T-helper 2 cell (primary cell): ENCODE measurements around the gene PTPRN2.
A peak's percentile ranks its signal among the peaks of the same experiment; 100 is the strongest.

Source experiments
- DNase-seq, 5 experiments: peaks; one replicate each; pipeline versions ENCODE4 v3.0.0 to v3.0.0-alpha.2; 2012 to 2022

Gene PTPRN2

DNA sequence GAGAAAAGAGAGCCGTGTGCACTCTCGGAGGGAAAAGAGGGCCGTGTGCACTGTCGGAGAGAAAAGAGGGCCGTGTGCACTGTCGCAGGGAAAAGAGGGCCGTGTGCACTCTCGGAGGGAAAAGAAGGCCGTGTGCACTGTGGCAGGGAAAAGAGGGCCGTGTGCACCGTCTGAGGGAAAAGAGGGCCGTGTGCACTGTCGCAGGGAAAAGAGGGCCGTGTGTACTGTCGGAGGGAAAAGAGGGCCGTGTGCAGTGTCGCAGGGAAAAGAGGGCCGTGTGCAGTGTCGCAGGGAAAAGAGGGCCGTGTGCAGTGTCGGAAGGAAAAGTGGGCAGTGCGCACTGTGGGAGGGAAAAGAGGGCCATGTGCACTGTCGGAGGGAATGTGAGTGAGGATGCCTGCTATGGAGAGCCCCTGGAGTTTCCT, 1062.1 kb downstream of the PTPRN2 start:
- no peak for DNase-seq

DNA sequence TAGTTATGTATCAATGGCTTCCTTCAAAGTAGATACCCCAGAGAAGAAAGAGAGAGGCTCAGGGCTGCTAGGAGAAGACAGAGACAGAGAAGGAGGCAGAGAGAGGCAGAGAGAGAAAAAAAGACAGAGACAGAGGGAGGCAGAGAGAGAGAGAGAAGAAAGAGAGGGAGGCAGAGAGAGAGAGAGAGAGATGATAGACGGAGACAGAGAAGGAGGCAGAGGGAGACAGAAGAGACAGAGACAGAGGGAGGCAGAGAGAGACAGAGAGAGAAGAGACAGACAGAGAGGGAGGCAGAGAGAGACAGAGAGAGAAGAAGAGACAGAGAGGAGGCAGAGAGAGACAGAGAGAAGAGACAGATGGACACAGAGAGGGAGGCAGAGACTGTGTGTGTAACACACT, 1062.9 kb downstream of the PTPRN2 start:
- DNase-seq: no peak

GRCh38 chr7:157523766-157524421, 1063.7 kb downstream of the PTPRN2 start:
- DNase-seq: no peak

GRCh38 chr7:157523371-157523765, 1064.3 kb downstream of the PTPRN2 start:
- no peak for DNase-seq

GRCh38 chr7:157522954-157523353, 1064.7 kb downstream of the PTPRN2 start:
- DNase-seq: no peak

DNA sequence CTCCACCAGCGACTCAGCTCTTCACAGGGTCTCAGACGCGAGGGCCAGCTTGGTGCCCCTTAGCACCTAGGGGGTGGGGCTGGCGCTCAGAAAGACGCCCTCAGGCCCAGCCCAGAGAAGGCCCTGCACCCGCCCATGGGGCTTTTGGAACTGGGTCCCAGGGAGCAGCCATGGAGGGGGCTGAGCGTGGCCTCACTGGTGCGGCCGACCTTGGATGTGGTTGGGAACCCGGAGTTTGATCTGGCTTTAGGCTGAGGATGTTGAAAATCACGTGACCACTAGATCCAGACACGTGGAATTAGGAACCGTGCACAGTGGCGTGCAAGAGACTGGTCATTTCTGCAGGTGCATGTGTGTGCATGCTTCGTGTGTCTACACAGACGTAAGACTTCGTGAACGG, 1065.4 kb downstream of the PTPRN2 start:
- DNase-seq: no peak

DNA sequence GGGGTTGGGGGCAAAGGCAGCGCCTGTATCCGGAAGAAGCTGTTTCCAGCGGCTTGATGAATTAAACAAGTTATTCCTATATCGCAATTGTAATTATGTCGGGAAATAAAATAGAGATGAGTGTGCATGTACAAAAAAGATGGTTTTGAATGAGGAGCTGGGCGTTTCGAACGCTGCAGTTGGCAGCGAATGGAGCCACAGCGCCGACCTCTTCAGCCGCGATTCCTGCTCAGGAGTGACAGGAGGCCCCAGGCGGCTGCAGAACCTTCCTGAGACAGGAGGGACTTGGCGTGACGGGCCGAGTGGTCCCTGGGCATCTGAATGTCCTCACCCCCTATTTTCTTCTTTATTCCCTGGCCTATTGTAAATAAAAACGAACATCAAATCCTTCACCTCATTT, 1065.9 kb downstream of the PTPRN2 start:
- DNase-seq: no peak

- DNase-seq: no peak
These were observed 1066.4 kb downstream of the PTPRN2 start for GRCh38 chr7:157521061-157521731.

DNA sequence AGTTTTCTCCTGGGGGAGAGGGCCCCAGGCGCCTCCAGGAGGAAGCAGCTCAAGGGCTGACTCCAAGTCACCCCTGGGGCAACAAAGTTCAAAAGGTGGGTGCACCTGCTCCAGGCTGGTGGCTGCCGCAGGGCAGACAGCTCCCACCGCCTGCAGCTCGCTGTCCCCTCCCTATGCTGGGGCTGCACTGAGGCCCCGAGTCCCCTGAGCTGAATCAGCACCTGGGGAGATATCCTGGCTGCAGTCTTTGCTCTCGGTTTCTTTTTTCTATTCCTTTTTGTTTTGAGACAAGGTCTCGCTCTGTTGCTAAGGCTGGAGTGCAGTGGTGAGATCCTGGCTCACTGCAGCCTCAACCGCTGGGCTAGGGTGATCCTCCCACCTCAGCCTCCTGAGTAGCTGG, 1067.4 kb downstream of the PTPRN2 start:
- DNase-seq: no peak

- no peak for DNase-seq
These were observed 1067.8 kb downstream of the PTPRN2 start for GRCh38 chr7:157519798-157520244.

- DNase-seq: no peak
These were observed 1068.4 kb downstream of the PTPRN2 start for GRCh38 chr7:157519246-157519645.

DNA sequence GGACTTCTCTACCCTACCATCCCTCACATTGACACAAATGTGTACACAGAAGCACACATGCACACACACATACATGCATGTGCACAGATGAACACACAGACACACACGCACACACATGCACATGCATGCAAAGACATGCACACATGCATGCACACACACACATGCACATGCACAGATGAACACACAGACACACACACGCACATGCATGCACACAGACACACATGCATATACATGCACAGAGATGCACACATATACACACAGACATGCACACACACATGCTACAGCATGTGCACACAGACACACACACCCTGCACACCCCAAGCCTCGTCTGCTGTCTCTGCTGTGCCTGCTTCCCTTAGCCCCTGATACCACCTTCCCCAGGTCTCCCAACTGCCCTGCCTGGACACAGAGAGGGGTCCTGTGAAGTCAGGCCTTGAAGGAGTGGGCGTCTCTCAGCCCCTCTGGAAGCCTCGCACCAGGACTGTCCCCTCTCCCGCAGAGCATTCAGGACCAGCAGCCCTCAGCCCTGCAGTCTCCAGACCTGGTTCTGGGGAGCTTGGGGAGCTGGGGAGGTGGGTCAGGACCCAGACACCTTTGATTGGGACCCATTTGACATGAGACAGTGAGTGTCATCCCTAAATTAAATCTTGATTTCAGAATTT, 1069.0 kb downstream of the PTPRN2 start:
- DNase-seq: no peak

DNA sequence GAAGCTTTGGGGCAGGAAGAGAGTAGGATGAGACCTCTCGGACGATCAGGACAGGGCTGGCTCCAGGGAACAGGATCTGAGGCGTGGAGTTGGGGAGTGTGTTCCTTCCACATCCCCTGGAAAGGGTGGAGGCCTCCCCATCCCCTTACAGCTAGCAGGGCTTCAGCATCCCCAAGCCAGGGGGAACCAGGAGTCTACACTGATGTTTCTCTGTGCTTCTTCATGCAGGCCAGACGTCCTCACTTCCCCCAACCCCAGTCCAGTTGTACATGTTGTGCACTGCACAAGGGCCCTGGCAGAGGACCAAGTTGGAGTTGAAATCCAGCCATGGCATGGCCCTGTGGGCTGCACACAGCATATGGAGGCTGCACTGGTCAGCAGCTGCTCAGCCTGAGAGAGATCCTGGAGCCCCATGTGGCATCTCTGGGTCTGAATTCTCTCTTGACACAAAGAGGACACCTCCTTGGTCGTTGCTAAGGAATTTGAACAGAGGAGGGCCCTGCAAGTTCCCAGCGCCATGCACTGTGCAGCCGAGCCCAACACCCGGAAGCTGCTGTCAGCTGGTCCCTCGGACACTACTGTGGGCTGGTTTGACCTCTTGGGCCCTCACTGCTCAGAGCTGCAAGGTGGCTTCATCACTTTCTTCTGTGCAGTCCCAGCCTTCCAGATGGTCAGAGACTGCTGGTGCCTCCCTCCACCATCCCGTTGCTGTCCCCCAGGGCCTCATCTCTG, 1069.7 kb downstream of the PTPRN2 start:
- DNase-seq: no peak

DNA sequence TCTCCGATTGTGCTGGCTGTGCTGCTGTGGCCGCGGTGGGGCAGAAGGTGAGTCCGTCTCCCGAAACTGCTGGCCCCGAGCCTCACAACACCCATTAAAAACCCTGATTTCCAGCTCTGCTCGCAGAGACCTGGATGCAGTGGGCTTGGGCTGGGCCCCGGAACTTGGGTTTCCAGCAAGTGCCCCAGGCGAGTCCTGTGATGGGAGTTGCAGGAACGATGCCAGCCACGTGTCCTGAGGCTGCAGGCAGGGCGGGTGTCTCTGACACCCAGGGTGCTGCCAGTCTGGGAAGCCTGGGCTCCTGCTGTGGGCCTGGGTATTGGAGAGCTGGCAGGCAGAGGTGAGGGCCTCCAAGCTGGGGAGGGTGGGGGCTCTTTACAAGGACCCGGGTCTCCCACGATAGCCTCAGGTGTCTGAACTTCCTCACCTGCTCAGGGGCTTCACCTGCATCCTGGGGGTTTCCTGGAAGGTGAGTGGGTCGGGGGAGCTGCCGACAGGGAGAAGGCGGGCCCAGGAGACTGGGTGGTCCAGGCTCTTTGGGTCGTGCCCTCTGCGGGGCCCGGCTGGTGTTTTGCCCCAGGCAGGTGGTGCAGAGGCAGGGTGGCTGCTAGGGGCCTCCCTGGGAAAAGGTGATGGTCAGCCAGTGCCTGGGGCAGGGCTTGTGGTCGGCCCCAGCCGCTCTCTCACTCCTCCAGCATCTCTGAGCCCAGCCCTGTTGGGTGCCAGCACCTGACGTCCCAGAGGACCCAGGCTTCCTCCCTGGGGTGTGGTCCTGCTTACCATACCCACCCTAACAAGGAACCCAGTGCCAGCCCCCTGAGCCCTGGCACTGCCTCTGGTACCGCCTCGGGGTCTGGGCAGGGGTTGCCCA, 1070.5 kb downstream of the PTPRN2 start:
- no peak for DNase-seq

DNA sequence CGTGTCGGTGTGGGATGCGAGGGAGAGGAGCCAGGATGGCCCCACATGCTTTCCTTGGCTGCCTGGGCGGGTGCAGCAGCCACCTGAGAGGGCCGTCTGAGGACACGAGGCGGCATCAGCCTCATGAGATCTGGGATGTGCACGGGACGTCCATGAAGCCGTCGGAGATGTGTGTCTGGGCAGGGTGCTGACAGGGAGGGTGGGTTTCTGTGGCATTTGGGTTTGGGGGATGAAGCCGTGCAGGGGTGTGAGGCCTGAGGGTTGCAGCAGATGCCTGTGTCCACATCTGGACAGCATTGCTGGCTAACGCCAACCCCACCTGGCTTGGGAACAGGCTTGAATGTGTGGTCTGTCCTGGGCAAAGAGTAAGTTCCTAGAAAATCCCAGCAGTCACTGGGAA, 1071.3 kb downstream of the PTPRN2 start:
- no peak for DNase-seq

DNA sequence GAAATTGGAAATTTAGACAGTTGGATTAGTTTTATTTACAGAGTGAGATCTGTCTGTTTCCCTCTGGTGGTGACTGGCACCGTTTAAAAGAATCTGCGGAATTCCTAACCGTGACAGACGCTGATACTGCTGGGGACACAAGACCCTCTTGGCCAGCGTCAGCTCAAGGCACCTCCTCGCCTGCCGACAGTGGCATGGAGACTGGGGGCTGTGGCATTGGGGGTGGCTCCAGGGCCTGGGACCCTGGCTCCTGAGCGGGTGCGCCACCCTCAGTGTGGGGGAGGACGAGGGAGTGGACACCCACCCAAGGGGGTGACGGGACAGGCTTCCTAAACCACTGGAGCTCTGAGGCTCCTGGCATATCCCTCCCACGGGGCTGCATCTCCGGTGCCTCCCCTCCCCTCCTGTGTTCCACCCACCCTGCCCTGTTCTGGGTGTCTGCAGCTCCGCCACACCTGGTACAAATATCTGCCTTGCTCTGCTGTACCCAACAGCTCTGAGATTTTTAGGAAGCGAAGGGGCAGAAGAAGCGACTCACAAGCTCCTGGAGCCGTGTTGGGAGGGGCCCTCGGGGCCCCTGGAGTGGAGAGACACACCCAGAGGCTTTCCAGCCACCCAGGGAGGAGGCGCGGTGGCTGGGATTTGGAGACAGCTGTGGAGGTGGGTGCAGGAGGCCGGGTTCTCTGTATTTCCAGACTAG, 1072.1 kb downstream of the PTPRN2 start:
- DNase-seq: no peak

GRCh38 chr7:157514746-157515145, 1072.9 kb downstream of the PTPRN2 start:
- no peak for DNase-seq

DNA sequence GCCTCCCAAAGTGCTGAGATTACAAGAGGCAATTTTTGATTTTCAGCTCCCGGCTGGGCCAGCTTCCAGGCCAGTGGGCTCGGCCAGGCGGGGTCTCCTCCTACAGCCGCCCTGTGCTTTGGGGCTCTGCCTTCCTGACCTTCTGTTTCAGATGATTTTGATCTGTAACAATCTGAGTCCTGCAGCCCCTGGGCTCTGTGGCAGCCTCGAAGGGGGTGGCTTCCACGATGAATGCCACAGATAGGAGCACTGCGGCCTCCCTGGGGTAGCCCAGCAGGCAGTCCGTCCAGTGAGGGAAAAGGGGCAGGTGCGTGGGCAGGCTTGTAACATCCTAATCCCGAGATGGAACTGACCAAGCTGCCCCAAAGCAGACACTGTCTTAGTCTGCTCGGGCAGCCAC, 1073.3 kb downstream of the PTPRN2 start:
- DNase-seq: no peak

- DNase-seq: peak in 1 of 5 experiments; percentile 46
These were observed 1073.9 kb downstream of the PTPRN2 start for GRCh38 chr7:157513682-157514081.

DNA sequence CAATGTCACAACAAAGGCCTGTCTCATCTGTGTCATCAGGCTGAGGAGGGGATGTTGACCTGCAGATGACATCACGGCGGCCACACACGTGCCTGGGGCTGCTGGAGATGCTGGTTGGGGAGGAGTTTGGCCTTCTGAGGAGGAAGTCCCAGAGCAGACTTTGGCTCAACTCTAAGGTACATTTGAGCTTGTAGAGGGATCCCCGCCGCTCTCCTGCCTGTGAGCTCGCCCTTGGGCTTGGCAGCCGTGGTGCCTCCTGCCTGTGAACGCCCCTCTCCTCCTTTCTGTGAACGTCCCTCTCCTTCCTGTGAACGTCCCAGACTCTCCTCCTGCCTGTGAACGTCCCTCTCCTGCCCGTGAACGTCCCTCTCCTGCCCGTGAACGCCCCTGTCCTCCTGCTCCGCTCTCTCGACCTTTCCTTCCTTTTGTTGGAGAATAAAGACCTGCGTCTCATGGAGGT, 1074.4 kb downstream of the PTPRN2 start:
- DNase-seq: peak in 1 of 5 experiments; percentile 30

- no peak for DNase-seq
These were observed 1078.4 kb downstream of the PTPRN2 start for GRCh38 chr7:157509226-157509625.

DNA sequence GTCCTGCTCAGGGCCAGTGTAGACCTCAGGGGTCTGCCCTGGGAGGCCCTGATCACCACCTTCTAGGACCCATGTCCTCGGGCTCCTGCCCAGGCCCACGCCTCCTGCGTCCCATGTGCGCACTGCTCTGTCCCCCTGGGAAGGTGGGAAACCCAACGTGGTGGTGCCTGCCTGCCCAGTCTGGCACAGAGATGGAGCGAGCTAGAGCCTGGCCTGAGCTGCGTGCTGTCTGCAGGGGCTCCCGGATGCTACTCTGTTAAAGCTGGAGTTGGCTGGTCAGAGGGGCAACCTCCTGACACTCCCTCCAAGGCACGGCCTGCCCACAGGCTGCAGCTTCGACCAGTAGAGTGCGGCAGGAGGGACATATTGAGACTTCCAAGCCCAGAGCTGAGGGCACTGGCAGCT, 1079.1 kb downstream of the PTPRN2 start:
- DNase-seq: no peak
